ENCODE measurements around the gene STARD7.

DNA sequence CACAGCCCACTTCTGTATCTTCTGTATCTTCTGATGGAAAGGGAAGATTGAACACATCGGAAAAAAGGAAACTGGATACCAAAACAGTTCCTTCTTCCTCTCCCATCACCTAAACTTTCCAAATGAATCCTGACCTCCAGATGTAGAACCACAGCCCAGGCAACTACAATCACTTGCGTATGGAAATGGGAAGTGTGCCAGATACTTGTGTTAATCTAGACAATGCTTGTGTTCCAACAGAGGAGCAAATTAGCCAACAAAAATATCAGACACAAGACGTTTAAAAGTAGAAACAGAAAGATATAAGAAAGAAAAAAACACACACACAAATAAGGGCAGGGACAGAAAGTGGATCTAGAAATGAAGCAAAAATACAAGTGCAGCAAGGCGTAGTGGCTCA, 32.0 kb downstream of the STARD7 start:
- TF ChIP-seq CTCF (IDR thresholded peaks at IDR 0.05; ENCODE audit: low read depth, low read length, poor library complexity, severe bottlenecking) (no peak), EZH2phosphoT487 (IDR thresholded peaks at IDR 0.05; ENCODE audit: borderline replicate concordance, low read length) (no peak)
